IMR-90 (cell line): ENCODE data around the gene CYB5R2. TPM values are rescaled to one million over a fixed set of nuclear protein-coding genes. Genes with fewer than 3 reads are reported as not detected.

Experiments used
- ATAC-seq: fragments of 200-7000 bp; cut with Tn5 transposase; 2 replicates; pipeline ENCODE4 v1.9.1; 2020; ENCODE audit warnings: low read depth, mild to moderate bottlenecking, moderate library complexity
- BruUV-seq: library from RNA; stranded (reverse); fragments of 400-500 nt; replicated peaks from 2 replicates; lab custom pipeline; 2021; lab: Mats Ljungman, UMichigan
- CTCF ChIA-PET: fragments of 300-600 bp; formaldehyde crosslinking; extraction: SDS; loops from one replicate; lab custom pipeline; 2021; ENCODE audit warnings: antibody characterized with exemption; lab: Yijun Ruan, JAX
- POLR2A ChIA-PET: fragments of 300-600 bp; sonication (Branson Sonifier 250); formaldehyde crosslinking; loops from one replicate; lab custom pipeline; 2022; ENCODE audit warnings: antibody characterized with exemption; ENCODE audit not compliant: unreplicated experiment; lab: Charles Lee
- DNase-seq: peaks from one replicate; pipeline ENCODE4 v3.0.0; 2013
- H2AFZ ChIP-seq: replicated peaks from 2 replicates; pipeline ENCODE3; 2013; ENCODE audit warnings: low read length, mild to moderate bottlenecking; ENCODE audit not compliant: poor library complexity
- H2AK5ac ChIP-seq: 2 replicates; pipeline ENCODE4 v1.6.1; 2013; ENCODE audit warnings: low read depth, low read length, inconsistent platforms
- H2AK9ac ChIP-seq: replicated peaks from 2 replicates; pipeline ENCODE3; 2013; ENCODE audit warnings: mild to moderate bottlenecking, low read depth, low read length, moderate library complexity; ENCODE audit not compliant: poor library complexity
- H2BK120ac ChIP-seq: 2 replicates; pipeline ENCODE4 v1.6.1; 2013; ENCODE audit warnings: low read depth, low read length, inconsistent platforms
- H2BK15ac ChIP-seq: 3 replicates; pipeline ENCODE4 v1.6.1; 2013; ENCODE audit warnings: low read depth, low read length, inconsistent platforms
- H2BK20ac ChIP-seq: 2 replicates; pipeline ENCODE4 v1.6.1; 2013; ENCODE audit warnings: low read depth, mild to moderate bottlenecking, inconsistent platforms, low read length, moderate library complexity
- H2BK5ac ChIP-seq: 2 replicates; pipeline ENCODE4 v1.6.1; 2013; ENCODE audit warnings: mild to moderate bottlenecking, low read depth, low read length, inconsistent platforms; ENCODE audit not compliant: poor library complexity, severe bottlenecking
- H3K14ac ChIP-seq: replicated peaks from 2 replicates; pipeline ENCODE4 v1.6.1; 2013; ENCODE audit warnings: low read depth, low read length, inconsistent platforms
- H3K18ac ChIP-seq: 2 replicates; pipeline ENCODE4 v1.6.1; 2013; ENCODE audit warnings: low read depth, low read length, control low read depth
- H3K23ac ChIP-seq: 2 replicates; pipeline ENCODE4 v1.6.1; 2013; ENCODE audit warnings: low read depth, low read length, inconsistent platforms
- H3K27ac ChIP-seq: 2 replicates; pipeline ENCODE4 v1.5.1; 2013; ENCODE audit warnings: mild to moderate bottlenecking, control low read depth, low read length; ENCODE audit not compliant: insufficient read depth
- H3K27me3 ChIP-seq: 2 replicates; pipeline ENCODE4 v1.6.1; 2013; ENCODE audit warnings: low read length; ENCODE audit not compliant: control insufficient read depth, insufficient read depth
- H3K36me3 ChIP-seq: 2 replicates; pipeline ENCODE4 v1.6.1; 2013; ENCODE audit warnings: low read length, mixed read lengths; ENCODE audit not compliant: control insufficient read depth, insufficient read depth
- H3K4ac ChIP-seq: 2 replicates; pipeline ENCODE4 v1.6.1; 2013; ENCODE audit warnings: low read depth, low read length, inconsistent platforms
- H3K4me1 ChIP-seq: 2 replicates; pipeline ENCODE4 v1.6.1; 2013; ENCODE audit warnings: low read length, mixed read lengths; ENCODE audit not compliant: control insufficient read depth, insufficient read depth
- H3K4me2 ChIP-seq: 2 replicates; pipeline ENCODE4 v1.6.1; 2013; ENCODE audit warnings: low read depth, mild to moderate bottlenecking, control low read depth, low read length, moderate library complexity
- H3K4me3 ChIP-seq: 2 replicates; pipeline ENCODE4 v1.5.1; 2013; ENCODE audit warnings: low read depth, mild to moderate bottlenecking, control low read depth, low read length, moderate library complexity; ENCODE audit not compliant: insufficient read depth
- H3K56ac ChIP-seq: 2 replicates; pipeline ENCODE4 v1.6.1; 2013; ENCODE audit warnings: low read length, inconsistent platforms; ENCODE audit not compliant: insufficient read depth; ENCODE audit errors: extremely low read depth
- H3K79me1 ChIP-seq, 2 experiments: 2 replicates each; pipeline ENCODE4 v1.6.1; 2013; ENCODE audit warnings: low read length in 2 of 2, inconsistent platforms in 1 of 2, low read depth in 1 of 2
- H3K9ac ChIP-seq: 2 replicates; pipeline ENCODE4 v1.6.1; 2013; ENCODE audit warnings: low read depth, low read length, control low read depth
- H3K9me1 ChIP-seq: 2 replicates; pipeline ENCODE4 v1.6.1; 2013; ENCODE audit warnings: low read length, inconsistent platforms; ENCODE audit not compliant: insufficient read depth
- H3K9me3 ChIP-seq: 2 replicates; pipeline ENCODE4 v1.6.1; 2013; ENCODE audit warnings: low read length; ENCODE audit not compliant: control insufficient read depth, insufficient read depth
- H4K20me1 ChIP-seq: 2 replicates; pipeline ENCODE4 v1.6.1; 2013; ENCODE audit warnings: low read length, inconsistent platforms; ENCODE audit not compliant: insufficient read depth
- H4K5ac ChIP-seq: 2 replicates; pipeline ENCODE4 v1.6.1; 2013; ENCODE audit warnings: mild to moderate bottlenecking, low read depth, low read length, control low read depth
- H4K8ac ChIP-seq, 2 experiments: 2 replicates each; pipeline ENCODE4 v1.6.1; 2013; ENCODE audit warnings: low read depth in 2 of 2, low read length in 2 of 2, control low read depth in 1 of 2, inconsistent platforms in 1 of 2
- H4K91ac ChIP-seq: 2 replicates; pipeline ENCODE4 v1.6.1; 2013; ENCODE audit warnings: low read depth, low read length, inconsistent platforms; ENCODE audit not compliant: insufficient read depth
- BHLHE40 ChIP-seq: fragments of 150-350 bp; IDR thresholded peaks from 2 replicates; pipeline ENCODE4 v1.6.1; 2016; ENCODE audit warnings: mild to moderate bottlenecking, low read depth, low read length
- CEBPB ChIP-seq: IDR thresholded peaks from 2 replicates; pipeline ENCODE4 v1.6.1; 2012; ENCODE audit warnings: low read depth, low read length, improper control_type of control experiment
- CHD1 ChIP-seq: IDR thresholded peaks from 2 replicates; pipeline ENCODE4 v1.6.1; 2012; ENCODE audit warnings: low read depth, low read length, improper control_type of control experiment
- CTCF ChIP-seq: conservative IDR thresholded peaks from 2 replicates; pipeline ENCODE4 v1.5.1; 2012; ENCODE audit warnings: mild to moderate bottlenecking, low read depth, low read length, improper control_type of control experiment
- ELK1 ChIP-seq: fragments of 150-350 bp; IDR thresholded peaks from 2 replicates; pipeline ENCODE4 v1.6.1; 2016; ENCODE audit warnings: low read depth, mild to moderate bottlenecking, low read length, moderate library complexity, borderline replicate concordance
- FOS ChIP-seq: fragments of 150-350 bp; IDR thresholded peaks from 2 replicates; pipeline ENCODE4 v1.6.1; 2016; ENCODE audit warnings: low read depth, low read length
- MAZ ChIP-seq: IDR thresholded peaks from 2 replicates; pipeline ENCODE4 v1.6.1; 2012; ENCODE audit warnings: low read depth, mild to moderate bottlenecking, low read length, improper control_type of control experiment, moderate library complexity, borderline replicate concordance
- MXI1 ChIP-seq: IDR thresholded peaks from 2 replicates; pipeline ENCODE4 v1.6.1; 2012; ENCODE audit warnings: low read depth, mild to moderate bottlenecking, low read length, moderate library complexity, borderline replicate concordance
- NFE2L2 ChIP-seq: fragments of 150-350 bp; IDR thresholded peaks from 2 replicates; pipeline ENCODE4 v1.6.1; 2016; ENCODE audit warnings: low read depth, mild to moderate bottlenecking, low read length
- POLR2A ChIP-seq: IDR thresholded peaks from 2 replicates; pipeline ENCODE4 v1.6.1; 2012; ENCODE audit warnings: mild to moderate bottlenecking, low read depth, low read length
- RAD21 ChIP-seq: IDR thresholded peaks from 2 replicates; pipeline ENCODE4 v1.6.1; 2012; ENCODE audit warnings: low read length, improper control_type of control experiment
- RCOR1 ChIP-seq: IDR thresholded peaks from 2 replicates; pipeline ENCODE4 v1.6.1; 2012; ENCODE audit warnings: mild to moderate bottlenecking, low read length, improper control_type of control experiment; ENCODE audit not compliant: insufficient replicate concordance
- RFX5 ChIP-seq: IDR thresholded peaks from 2 replicates; pipeline ENCODE4 v1.8.0; 2012; ENCODE audit warnings: low read depth, mild to moderate bottlenecking, low read length, moderate library complexity
- USF2 ChIP-seq: fragments of 150-350 bp; IDR thresholded peaks from 2 replicates; pipeline ENCODE4 v1.6.1; 2017; ENCODE audit warnings: mild to moderate bottlenecking, antibody characterized with exemption, low read length, low read depth
- WGBS, 2 experiments: methylation state at CpG; one replicate each; pipeline versions ENCODE4 v1.1.5 to v1.1.7; 2013; ENCODE audit warnings: missing lambda C conversion rate in 2 of 2; ENCODE audit not compliant: insufficient read length in 1 of 2; ENCODE audit errors: extremely low coverage in 2 of 2; 5-methylcytosine and 5-hydroxymethylcytosine counted together
- dilution Hi-C: fragments of 300-500 bp; cut with HindIII; formaldehyde crosslinking; loops from one replicate; pipeline ENCODE4 v1.14.3; 2018; ENCODE audit warnings: low sequenced_read_pairs; ENCODE audit not compliant: unreplicated experiment
- in situ Hi-C: fragments of 300-500 bp; cut with MboI; formaldehyde crosslinking; loops from 3 replicates; pipeline ENCODE4 v1.14.3; 2019; ENCODE audit warnings: low sequenced_read_pairs, inconsistent platforms, mixed read lengths
- intact Hi-C: fragments of 100-400 bp; cut with micrococcal nuclease; formaldehyde crosslinking; loops from 2 replicates; pipeline ENCODE4 v1.10.0; 2022
- polyA plus RNA-seq, 3 experiments: library from polyadenylated mRNA; depleted of rRNA; stranded (reverse); fragments of >200 nt; gene quantifications; 2 replicates each; pipeline ENCODE4 v1.2.3, GENCODE V29; 2012; ENCODE audit warnings: low replicate concordance in 1 of 3
- total RNA-seq: library from RNA; depleted of rRNA; stranded (reverse); fragments of >200 nt; gene quantifications from 2 replicates; pipeline ENCODE4 v1.2.3, GENCODE V29; 2012

CYB5R2 gene
- total and polyA plus RNA-seq, 2 of the 4 experiments (the other 2 are of a cell fraction) = 4.5 to 4.7 TPM

GRCh38 chr11:7651700-7652099 is 21.6 kb downstream of the CYB5R2 start:
- Histone ChIP-seq H3K18ac (no peak overlapping the region), H3K36me3 (peaks cover 3% of the 10 kb centered on the region), H3K27me3 (no peaks in the 10 kb centered on the region), H3K23ac (no peak overlapping the region), H3K9me3 (no peaks in the 10 kb centered on the region), H3K79me1 (no peaks in the 10 kb centered on the region), H3K4ac (no peak overlapping the region), H2AK5ac (no peak overlapping the region), H4K5ac (no peak overlapping the region), H3K4me3 (no peak overlapping the region), H4K91ac (no peak overlapping the region), H2AK9ac (no peak overlapping the region), H2AFZ (no peak overlapping the region), H3K14ac (no peak overlapping the region), H3K4me1 (no peaks in the 10 kb centered on the region), H2BK20ac (no peak overlapping the region), H4K20me1 (no peaks in the 10 kb centered on the region), H3K27ac (no peak overlapping the region), H3K9ac (no peak overlapping the region), H2BK5ac (no peak overlapping the region), H2BK15ac (no peak overlapping the region), H3K56ac (no peak overlapping the region), H4K8ac (no peak overlapping the region), H2BK120ac (no peak overlapping the region), H3K4me2 (no peak overlapping the region), H3K9me1 (no peaks in the 10 kb centered on the region)
- POLR2A ChIA-PET = no interaction called here
- TF ChIP-seq CHD1 (no peak), RAD21 (no peak), CEBPB (no peak), FOS (no peak), MAZ (no peak), CTCF (no peak), USF2 (no peak), ELK1 (no peak), RFX5 (no peak), POLR2A (no peak), BHLHE40 (no peak), MXI1 (no peak), RCOR1 (no peak), NFE2L2 (no peak)
- dilution Hi-C loops (no loop called here), intact Hi-C loops (no loop called here), in situ Hi-C loops (loop anchor here (5.0 kb wide), 1 partner anchor 79 kb away; no protein-coding TSS in a partner anchor)
- no TSS peak for BruUV-seq
- DNase-seq (no peak), ATAC-seq (no peak)
- 100% methylated on average over 1 of the region's 9 CpGs; no CpG with 5 or more reads in 1 of the 2 experiments for WGBS, 2 experiments
- CTCF ChIA-PET = no interaction called here
